ENCODE results near the gene PPIL4.

DNA sequence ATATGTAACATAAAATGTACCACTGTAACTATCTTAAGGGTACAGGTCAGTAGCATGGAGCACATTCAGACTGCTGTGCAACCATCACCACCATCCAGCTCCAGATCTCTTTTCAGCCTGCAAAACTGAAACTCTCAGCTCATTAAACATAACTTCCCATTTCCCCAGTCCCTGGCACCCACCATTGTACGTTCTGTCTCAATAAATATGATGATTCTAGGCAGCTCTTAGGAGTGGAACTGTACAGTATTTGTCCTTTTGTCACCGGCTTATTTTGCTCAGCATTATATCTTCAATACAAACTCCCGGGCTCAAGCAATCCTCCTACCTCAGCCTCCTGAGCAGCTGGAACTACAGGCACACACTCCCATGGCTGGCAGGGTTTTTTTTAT lies 62.5 kb downstream of the PPIL4 start:
- TF ChIP-seq, protein P1, sequence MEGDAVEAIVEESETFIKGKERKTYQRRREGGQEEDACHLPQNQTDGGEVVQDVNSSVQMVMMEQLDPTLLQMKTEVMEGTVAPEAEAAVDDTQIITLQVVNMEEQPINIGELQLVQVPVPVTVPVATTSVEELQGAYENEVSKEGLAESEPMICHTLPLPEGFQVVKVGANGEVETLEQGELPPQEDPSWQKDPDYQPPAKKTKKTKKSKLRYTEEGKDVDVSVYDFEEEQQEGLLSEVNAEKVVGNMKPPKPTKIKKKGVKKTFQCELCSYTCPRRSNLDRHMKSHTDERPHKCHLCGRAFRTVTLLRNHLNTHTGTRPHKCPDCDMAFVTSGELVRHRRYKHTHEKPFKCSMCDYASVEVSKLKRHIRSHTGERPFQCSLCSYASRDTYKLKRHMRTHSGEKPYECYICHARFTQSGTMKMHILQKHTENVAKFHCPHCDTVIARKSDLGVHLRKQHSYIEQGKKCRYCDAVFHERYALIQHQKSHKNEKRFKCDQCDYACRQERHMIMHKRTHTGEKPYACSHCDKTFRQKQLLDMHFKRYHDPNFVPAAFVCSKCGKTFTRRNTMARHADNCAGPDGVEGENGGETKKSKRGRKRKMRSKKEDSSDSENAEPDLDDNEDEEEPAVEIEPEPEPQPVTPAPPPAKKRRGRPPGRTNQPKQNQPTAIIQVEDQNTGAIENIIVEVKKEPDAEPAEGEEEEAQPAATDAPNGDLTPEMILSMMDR (IDR thresholded peaks at IDR 0.05; ENCODE audit: borderline replicate concordance, extremely low read depth, low read length, poor library complexity, severe bottlenecking): no peak
- no peak for TF ChIP-seq EZH2 (IDR thresholded peaks at IDR 0.05; ENCODE audit: borderline replicate concordance, low read depth, low read length, severe bottlenecking)

Measured in DND-41 (cell line).